HCT116 (cell line): ENCODE measurements around the gene C9. TPM values are rescaled to one million over a fixed set of nuclear protein-coding genes. Genes with fewer than 3 reads are reported as not detected.

Experiments
- ATAC-seq: fragments of 200-7000 bp; cut with Tn5 transposase; 2 replicates; pipeline ENCODE4 v1.9.1; 2020; ENCODE audit warnings: mild to moderate bottlenecking, moderate library complexity
- BruUV-seq: library from RNA; stranded (reverse); fragments of 400-500 nt; replicated peaks from 2 replicates; lab custom pipeline; 2021; lab: Mats Ljungman, UMichigan
- CTCF ChIA-PET: fragments of 300-600 bp; sonication (Branson Sonifier 250); formaldehyde crosslinking; loops from one replicate; lab custom pipeline; 2021; ENCODE audit warnings: antibody characterized with exemption; lab: Charles Lee
- POLR2A ChIA-PET: fragments of 300-600, 350-600 bp; sonication (Branson Sonifier 250); formaldehyde crosslinking; loops from one replicate; lab custom pipeline; 2021; ENCODE audit warnings: antibody characterized with exemption; lab: Charles Lee
- RAD21 ChIA-PET, 2 experiments: fragments of 300-600 bp; sonication (Branson Sonifier 250); formaldehyde crosslinking; loops; one replicate each; lab custom pipeline; 2023; ENCODE audit warnings: low total read pairs in 2 of 2; ENCODE audit not compliant: uncharacterized antibody in 2 of 2, unreplicated experiment in 2 of 2, low non-redundant PET in 1 of 2; lab: Charles Lee
- DNase-seq: peaks from one replicate; pipeline ENCODE4 v3.0.0-alpha.2; 2010; ENCODE audit warnings: low read depth, low spot score
- H2AFZ ChIP-seq: fragments of 200-600 bp; shearing (Covaris generic), sonication (generic); 2 replicates; pipeline ENCODE4 v1.6.1; 2017; ENCODE audit warnings: low read depth, mixed run types, mixed read lengths, antibody characterized with exemption, low read length; ENCODE audit not compliant: poor library complexity, severe bottlenecking
- H3K27ac ChIP-seq: 2 replicates; pipeline ENCODE4 v1.5.1; 2012; ENCODE audit warnings: low read depth, low read length
- H3K27me3 ChIP-seq: fragments of 200-600 bp; sonication (generic); 2 replicates; pipeline ENCODE4 v1.6.1; 2016; ENCODE audit warnings: mixed run types, low read length, mixed read lengths; ENCODE audit not compliant: insufficient read depth
- H3K36me3 ChIP-seq, 2 experiments: fragments of 200-500 bp in 1 of 2; fragments of 200-600 bp in 1 of 2; sonication (Bioruptor generic) in 1 of 2; sonication (generic) in 1 of 2; 2 replicates each; pipeline versions ENCODE4 v1.5.1 to v1.6.1; 2014 to 2016; ENCODE audit warnings: low read length in 2 of 2, inconsistent platforms in 1 of 2, mixed read lengths in 1 of 2, mixed run types in 1 of 2; ENCODE audit not compliant: insufficient read depth in 2 of 2, control insufficient read depth in 1 of 2
- H3K4me1 ChIP-seq, 2 experiments: fragments of 200-600 bp in 1 of 2; sonication (generic) in 1 of 2; 2 replicates each; pipeline versions ENCODE4 v1.5.1 to v1.6.1; 2012 to 2017; ENCODE audit warnings: low read length in 2 of 2, inconsistent platforms in 1 of 2, mild to moderate bottlenecking in 1 of 2, mixed read lengths in 1 of 2, mixed run types in 1 of 2, moderate library complexity in 1 of 2; ENCODE audit not compliant: insufficient read depth in 2 of 2, control insufficient read depth in 1 of 2
- H3K4me2 ChIP-seq: fragments of 200-600 bp; sonication (generic); 2 replicates; pipeline ENCODE4 v1.6.1; 2017; ENCODE audit warnings: mixed run types, low read length, mixed read lengths
- H3K4me3 ChIP-seq, 2 experiments: fragments of 200-600 bp in 1 of 2; sonication (generic) in 1 of 2; replicated peaks in 1 of 2; 2 replicates each; pipeline ENCODE4 v1.5.1; 2011 to 2016; ENCODE audit warnings: low read length in 2 of 2, control low read depth in 1 of 2, low read depth in 1 of 2, mild to moderate bottlenecking in 1 of 2, mixed read lengths in 1 of 2, mixed run types in 1 of 2
- H3K79me2 ChIP-seq: fragments of 200-600 bp; sonication (generic); 2 replicates; pipeline ENCODE4 v1.6.1; 2017; ENCODE audit warnings: mild to moderate bottlenecking, mixed run types, low read length, moderate library complexity, mixed read lengths; ENCODE audit not compliant: insufficient read depth
- H3K9ac ChIP-seq: fragments of 200-600 bp; sonication (generic); 2 replicates; pipeline ENCODE4 v1.6.1; 2016; ENCODE audit warnings: low read length, mixed read lengths
- H3K9me2 ChIP-seq: fragments of 200-600 bp; sonication (generic), shearing (Covaris generic); 2 replicates; pipeline ENCODE4 v1.6.1; 2017; ENCODE audit warnings: mixed run types, mild to moderate bottlenecking, moderate library complexity; ENCODE audit not compliant: insufficient read depth
- H3K9me3 ChIP-seq, 2 experiments: fragments of 200-500 bp in 1 of 2; fragments of 200-600 bp in 1 of 2; sonication (Bioruptor generic) in 1 of 2; sonication (generic) in 1 of 2; 2 replicates each; pipeline ENCODE4 v1.6.1; 2014 to 2017; ENCODE audit warnings: low read length in 2 of 2, mixed read lengths in 2 of 2, inconsistent platforms in 1 of 2, low read depth in 1 of 2, mild to moderate bottlenecking in 1 of 2, mixed run types in 1 of 2, moderate library complexity in 1 of 2; ENCODE audit not compliant: control insufficient read depth in 1 of 2, insufficient read depth in 1 of 2
- H4K20me1 ChIP-seq: fragments of 200-600 bp; sonication (generic), shearing (Covaris generic); 2 replicates; pipeline ENCODE4 v1.6.1; 2017; ENCODE audit warnings: mixed run types, mild to moderate bottlenecking, moderate library complexity; ENCODE audit not compliant: insufficient read depth
- ELF1 ChIP-seq: IDR thresholded peaks from 2 replicates; pipeline ENCODE4 v1.6.1; 2012; ENCODE audit warnings: low read depth, borderline replicate concordance
- EZH2 ChIP-seq: fragments of 200-600 bp; sonication (generic); IDR thresholded peaks from 2 replicates; pipeline ENCODE4 v1.6.1; 2017; ENCODE audit warnings: antibody characterized with exemption, mixed run types
- EZH2phosphoT487 ChIP-seq: fragments of 200-600 bp; IDR thresholded peaks from 2 replicates; pipeline ENCODE4 v1.6.1; 2018; ENCODE audit warnings: antibody characterized with exemption, borderline replicate concordance
- POLR2A ChIP-seq: IDR thresholded peaks from 2 replicates; pipeline ENCODE4 v1.7.0; 2011; ENCODE audit warnings: borderline replicate concordance; ENCODE audit not compliant: insufficient read depth, insufficient read length; ENCODE audit errors: extremely low read depth
- RAD21 ChIP-seq: IDR thresholded peaks from 2 replicates; pipeline ENCODE4 v1.6.1; 2012; ENCODE audit warnings: low read depth, mild to moderate bottlenecking
- SP1 ChIP-seq: IDR thresholded peaks from 2 replicates; pipeline ENCODE4 v1.6.1; 2012; ENCODE audit warnings: low read depth
- YY1 ChIP-seq: IDR thresholded peaks from 2 replicates; pipeline ENCODE4 v1.6.1; 2011; ENCODE audit warnings: low read length, low read depth, moderate library complexity, mild to moderate bottlenecking; ENCODE audit not compliant: insufficient replicate concordance; ENCODE audit errors: extremely low read depth
- ZFX ChIP-seq: fragments of 450-650 bp; IDR thresholded peaks from 2 replicates; pipeline ENCODE4 v1.6.1; 2017
- intact Hi-C: fragments of 100-400 bp; cut with micrococcal nuclease; formaldehyde crosslinking; loops from 2 replicates; pipeline ENCODE4 v1.10.0; 2022
- total RNA-seq: library from RNA; stranded (reverse); gene quantifications from one replicate; pipeline ENCODE4 v1.2.1, GENCODE V29; 2021; ENCODE audit not compliant: unreplicated experiment
- TF ChIP-seq, protein P1 (sequence below): IDR thresholded peaks from 2 replicates; pipeline ENCODE4 v1.6.1; 2012
- TF ChIP-seq, protein P2 (sequence below): IDR thresholded peaks from 2 replicates; pipeline ENCODE4 v1.6.1; 2012; ENCODE audit warnings: low read depth

C9 gene
- total RNA-seq, 1 experiment from 2014 or later, result 0.34 TPM

DNA sequence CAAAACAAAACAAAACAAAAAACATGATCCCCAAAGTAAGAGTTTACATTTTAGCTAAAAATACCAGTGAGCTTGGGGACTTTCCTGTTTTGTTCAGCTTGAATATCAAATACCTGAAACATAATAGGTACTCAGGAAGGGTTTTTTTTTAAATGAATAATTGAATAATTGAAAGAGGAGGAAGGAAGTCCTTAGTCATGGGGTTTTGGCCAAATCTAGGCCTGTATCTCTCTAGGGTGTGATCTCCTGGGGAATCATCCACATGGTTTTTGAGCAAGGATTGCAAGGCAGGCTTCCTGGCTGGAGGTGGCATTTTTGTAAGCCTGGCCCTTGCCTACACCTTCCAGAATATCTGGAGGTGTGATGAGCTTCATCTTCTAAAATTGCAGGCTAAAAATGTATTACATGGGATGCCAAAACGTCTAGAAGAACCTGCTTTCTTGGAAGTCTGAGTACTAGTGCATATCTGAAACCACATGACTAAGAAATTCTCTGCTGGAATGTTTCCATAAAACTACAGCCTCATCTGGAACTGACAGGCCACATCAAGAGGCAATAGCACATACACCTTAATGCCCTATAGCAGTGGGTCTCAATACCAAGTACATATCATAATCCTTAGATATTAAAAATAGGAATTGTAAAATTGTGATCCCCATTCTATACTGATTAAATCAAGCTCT lies 10.4 kb downstream of the C9 start:
- Histone ChIP-seq H3K9me3 (no peaks in the 10 kb centered on the region), H3K36me3 (no peaks in the 10 kb centered on the region), H3K9ac (no peak overlapping the region), H3K79me2 (no peaks in the 10 kb centered on the region), H3K9me2 (no peaks in the 10 kb centered on the region)
- intact Hi-C loops, result no loop called here
- BruUV-seq, result no TSS peak
- no peak for ATAC-seq
- TF ChIP-seq RAD21, result no peak
- no peak for TF ChIP-seq POLR2A
- TF ChIP-seq ELF1, result no peak
- no peak for TF ChIP-seq ZFX
- TF ChIP-seq, protein P1, sequence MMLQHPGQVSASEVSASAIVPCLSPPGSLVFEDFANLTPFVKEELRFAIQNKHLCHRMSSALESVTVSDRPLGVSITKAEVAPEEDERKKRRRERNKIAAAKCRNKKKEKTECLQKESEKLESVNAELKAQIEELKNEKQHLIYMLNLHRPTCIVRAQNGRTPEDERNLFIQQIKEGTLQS, result no peak
- TF ChIP-seq, all 23 proteins: peak for 0
- Histone ChIP-seq H2AFZ (no peak overlapping the region), H4K20me1 (no peaks in the 10 kb centered on the region), H3K27ac (no peak overlapping the region), H3K4me2 (no peak overlapping the region), H3K4me1 (peaks cover 0 to 7% of the 10 kb centered on the region in 2 experiments; a peak in 1 of 4 replicates), H3K27me3 (no peaks in the 10 kb centered on the region), H3K4me3 (no peak overlapping the region)
- ChIA-PET RAD21 (no interaction called here), POLR2A (no interaction called here), CTCF (no interaction called here)
- no peak for DNase-seq

DNA sequence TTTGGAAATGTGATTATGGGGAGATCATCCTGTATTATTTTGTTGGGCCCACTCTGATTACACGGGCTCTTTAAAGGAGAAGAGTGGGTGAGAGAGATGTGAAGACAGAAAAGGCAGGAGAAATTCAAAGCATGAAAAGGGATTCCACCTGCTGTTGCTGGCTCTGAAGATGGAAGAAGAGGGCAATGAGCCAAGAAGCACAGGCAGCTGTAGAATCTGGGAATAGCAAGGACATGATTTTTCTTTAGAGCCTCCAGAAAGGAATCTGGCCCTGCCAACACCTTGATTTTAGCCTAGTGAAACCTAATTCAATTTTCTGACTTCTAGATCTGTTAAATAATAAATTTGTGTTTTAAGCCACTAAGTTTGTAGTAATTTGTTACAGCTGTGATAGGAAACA lies 11.3 kb downstream of the C9 start:
- intact Hi-C loops, result no loop called here
- no peak for ATAC-seq
- Histone ChIP-seq H4K20me1 (no peaks in the 10 kb centered on the region), H3K9me2 (no peaks in the 10 kb centered on the region), H3K36me3 (no peaks in the 10 kb centered on the region), H2AFZ (no peak overlapping the region), H3K27ac (no peak overlapping the region), H3K27me3 (no peaks in the 10 kb centered on the region), H3K9me3 (no peaks in the 10 kb centered on the region), H3K79me2 (no peaks in the 10 kb centered on the region), H3K9ac (no peak overlapping the region), H3K4me1 (peaks cover 0 to 7% of the 10 kb centered on the region in 2 experiments; a peak in 1 of 4 replicates), H3K4me3 (no peak overlapping the region), H3K4me2 (no peak overlapping the region)
- RAD21 ChIA-PET, result no interaction called here
- CTCF ChIA-PET, result no interaction called here
- POLR2A ChIA-PET, result no interaction called here
- no peak for TF ChIP-seq YY1
- TF ChIP-seq, protein P2, sequence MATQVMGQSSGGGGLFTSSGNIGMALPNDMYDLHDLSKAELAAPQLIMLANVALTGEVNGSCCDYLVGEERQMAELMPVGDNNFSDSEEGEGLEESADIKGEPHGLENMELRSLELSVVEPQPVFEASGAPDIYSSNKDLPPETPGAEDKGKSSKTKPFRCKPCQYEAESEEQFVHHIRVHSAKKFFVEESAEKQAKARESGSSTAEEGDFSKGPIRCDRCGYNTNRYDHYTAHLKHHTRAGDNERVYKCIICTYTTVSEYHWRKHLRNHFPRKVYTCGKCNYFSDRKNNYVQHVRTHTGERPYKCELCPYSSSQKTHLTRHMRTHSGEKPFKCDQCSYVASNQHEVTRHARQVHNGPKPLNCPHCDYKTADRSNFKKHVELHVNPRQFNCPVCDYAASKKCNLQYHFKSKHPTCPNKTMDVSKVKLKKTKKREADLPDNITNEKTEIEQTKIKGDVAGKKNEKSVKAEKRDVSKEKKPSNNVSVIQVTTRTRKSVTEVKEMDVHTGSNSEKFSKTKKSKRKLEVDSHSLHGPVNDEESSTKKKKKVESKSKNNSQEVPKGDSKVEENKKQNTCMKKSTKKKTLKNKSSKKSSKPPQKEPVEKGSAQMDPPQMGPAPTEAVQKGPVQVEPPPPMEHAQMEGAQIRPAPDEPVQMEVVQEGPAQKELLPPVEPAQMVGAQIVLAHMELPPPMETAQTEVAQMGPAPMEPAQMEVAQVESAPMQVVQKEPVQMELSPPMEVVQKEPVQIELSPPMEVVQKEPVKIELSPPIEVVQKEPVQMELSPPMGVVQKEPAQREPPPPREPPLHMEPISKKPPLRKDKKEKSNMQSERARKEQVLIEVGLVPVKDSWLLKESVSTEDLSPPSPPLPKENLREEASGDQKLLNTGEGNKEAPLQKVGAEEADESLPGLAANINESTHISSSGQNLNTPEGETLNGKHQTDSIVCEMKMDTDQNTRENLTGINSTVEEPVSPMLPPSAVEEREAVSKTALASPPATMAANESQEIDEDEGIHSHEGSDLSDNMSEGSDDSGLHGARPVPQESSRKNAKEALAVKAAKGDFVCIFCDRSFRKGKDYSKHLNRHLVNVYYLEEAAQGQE, result no peak
- no peak for TF ChIP-seq RAD21
- TF ChIP-seq, protein P1, result no peak
- TF ChIP-seq EZH2, result no peak
- no peak for TF ChIP-seq SP1
- no peak for TF ChIP-seq EZH2phosphoT487
- no peak for TF ChIP-seq ELF1
- DNase-seq, result no peak
- BruUV-seq, result no TSS peak
